Cardiac septum (tissue), 1 donor: Measurements from ENCODE around the gene MYO1D. TPM values are rescaled to one million over a fixed set of nuclear protein-coding genes. Genes with fewer than 3 reads are reported as not detected.

Experiments used
- DNase-seq: peaks from one replicate; pipeline ENCODE4 v3.0.0-alpha.2; 2020; ENCODE audit warnings: low spot score
- intact Hi-C: fragments of 100-400 bp; cut with DNase I; formaldehyde crosslinking; loops from one replicate; pipeline ENCODE4 v1.14.0; 2022
- total RNA-seq: library from RNA; stranded (reverse); fragmentation: NEBNext Ultra II Directional; extraction: Animal tissue kit (Norgen Biotek cat#: 25700); gene quantifications from one replicate; pipeline ENCODE4 v1.2.1, GENCODE V29; 2021
- donor health status: DM: no; HTN: no; CAD: no.

MYO1D gene
- total RNA-seq, 1 donor from 2014 or later: 18.9 TPM

DNA sequence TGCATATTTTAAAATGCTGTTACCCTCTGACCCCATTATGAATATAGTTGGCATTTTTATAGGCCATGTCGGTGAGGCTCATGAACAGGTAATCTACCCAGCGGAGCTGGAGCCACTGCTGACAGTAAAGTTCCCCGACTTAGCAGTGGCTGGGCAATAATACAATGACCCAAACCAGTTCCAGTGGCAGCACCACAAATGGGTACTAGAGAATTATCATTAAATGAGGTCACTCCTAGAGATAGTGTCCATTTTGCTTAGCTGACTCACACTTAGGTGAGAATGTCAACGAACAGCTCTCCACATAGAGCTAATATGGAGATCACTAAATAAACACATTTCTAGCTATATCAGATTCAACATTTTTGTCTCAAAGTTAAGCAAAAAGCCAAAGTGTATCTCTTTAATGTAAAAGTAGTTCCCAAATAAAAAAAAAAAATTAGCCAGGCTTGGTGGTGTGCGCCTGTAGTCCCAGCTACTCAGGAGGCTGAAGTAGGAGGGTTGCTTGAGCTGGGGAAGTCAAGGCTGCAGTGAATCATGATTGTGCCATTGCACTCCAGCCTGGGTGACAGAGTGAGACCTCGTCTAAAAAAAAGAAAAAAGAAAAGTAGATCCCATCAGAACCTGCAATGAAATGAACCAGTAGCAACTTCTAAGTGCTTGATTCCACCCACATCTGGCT is 7.4 kb downstream of the MYO1D start:
- no peak for DNase-seq
- intact Hi-C loops: loop anchor here (5.0 to 10.0 kb wide), 2 partner anchors 37 to 355 kb away; no protein-coding TSS in a partner anchor

DNA sequence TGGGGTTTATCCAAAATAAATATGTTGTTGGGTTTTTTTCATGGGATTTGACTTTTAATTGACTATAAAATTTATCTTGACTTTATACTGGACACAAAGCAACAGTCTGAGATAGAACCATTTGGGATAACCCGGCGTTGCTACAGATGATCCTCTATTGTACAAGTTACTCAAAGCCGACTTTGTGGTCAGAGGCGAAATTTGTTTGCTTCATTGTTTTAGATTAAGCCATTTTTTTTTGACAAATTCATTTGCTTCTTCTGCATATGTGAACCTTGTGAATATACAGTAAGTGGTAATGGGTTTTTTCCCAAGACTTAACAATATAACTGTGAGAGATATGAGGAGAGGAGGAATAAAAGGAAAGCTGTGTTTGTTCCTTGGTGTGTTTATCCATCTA is 11.8 kb downstream of the MYO1D start:
- DNase-seq: no peak
- intact Hi-C loops: loop anchor here (5.0 kb wide), 1 partner anchor 33 kb away; no protein-coding TSS in a partner anchor

DNA sequence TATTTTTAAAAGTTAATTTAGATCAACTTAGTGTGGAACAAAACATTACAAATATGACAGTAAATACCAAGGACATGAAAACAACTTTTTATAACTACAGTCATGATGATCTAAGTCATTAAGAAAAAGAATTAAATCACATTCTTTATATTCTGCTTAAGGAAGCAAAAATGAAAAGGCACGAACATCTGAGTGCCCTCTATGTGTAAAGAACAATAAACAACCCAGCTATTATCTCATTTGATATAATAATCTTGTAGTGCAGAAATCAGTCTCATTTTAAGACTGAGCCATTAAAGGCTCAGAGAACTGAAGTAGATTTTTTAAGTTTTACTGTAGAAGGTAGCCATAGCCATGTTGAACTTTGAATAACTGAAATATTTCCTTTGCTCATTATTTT is 13.4 kb downstream of the MYO1D start:
- intact Hi-C loops: no loop called here
- no peak for DNase-seq

DNA sequence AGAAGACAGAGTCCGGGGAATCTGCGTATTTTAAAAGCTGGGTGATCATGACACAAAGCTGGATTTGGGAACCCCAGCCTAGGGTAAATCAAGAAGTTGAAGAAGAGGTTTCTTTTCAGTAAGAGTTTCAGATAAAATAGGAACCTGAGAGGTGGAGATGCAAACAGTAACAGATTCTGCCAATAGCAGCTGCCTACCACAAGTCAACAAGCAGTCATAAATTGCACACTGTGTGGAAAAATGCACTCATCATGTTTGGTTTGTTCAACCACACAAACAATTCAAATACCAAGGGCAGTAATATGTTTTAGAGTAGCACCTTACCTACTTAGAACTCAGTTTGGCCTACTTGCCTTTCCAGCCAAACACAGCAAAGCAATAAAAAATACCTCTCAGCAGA is 14.0 kb downstream of the MYO1D start:
- no peak for DNase-seq
- intact Hi-C loops: no loop called here

DNA sequence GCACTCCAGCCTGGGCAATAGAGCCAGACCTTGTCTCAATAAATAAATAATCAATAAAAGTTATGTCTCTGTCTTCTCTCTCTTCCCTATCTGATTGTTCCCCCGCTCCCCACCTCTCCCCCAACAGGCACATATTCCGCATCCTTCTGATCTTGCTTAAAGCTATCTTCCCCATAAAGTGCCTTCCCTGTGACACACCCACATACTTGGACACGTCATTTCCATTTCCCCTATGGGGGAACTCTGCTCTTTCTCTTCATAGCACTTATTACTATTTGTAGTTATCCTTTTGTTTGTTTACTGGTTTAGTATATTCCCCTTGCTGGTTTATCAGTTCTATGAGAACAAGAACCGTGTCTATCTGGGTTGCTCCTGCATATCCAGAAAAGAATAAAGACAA is 14.9 kb downstream of the MYO1D start:
- DNase-seq: no peak
- intact Hi-C loops: no loop called here

DNA sequence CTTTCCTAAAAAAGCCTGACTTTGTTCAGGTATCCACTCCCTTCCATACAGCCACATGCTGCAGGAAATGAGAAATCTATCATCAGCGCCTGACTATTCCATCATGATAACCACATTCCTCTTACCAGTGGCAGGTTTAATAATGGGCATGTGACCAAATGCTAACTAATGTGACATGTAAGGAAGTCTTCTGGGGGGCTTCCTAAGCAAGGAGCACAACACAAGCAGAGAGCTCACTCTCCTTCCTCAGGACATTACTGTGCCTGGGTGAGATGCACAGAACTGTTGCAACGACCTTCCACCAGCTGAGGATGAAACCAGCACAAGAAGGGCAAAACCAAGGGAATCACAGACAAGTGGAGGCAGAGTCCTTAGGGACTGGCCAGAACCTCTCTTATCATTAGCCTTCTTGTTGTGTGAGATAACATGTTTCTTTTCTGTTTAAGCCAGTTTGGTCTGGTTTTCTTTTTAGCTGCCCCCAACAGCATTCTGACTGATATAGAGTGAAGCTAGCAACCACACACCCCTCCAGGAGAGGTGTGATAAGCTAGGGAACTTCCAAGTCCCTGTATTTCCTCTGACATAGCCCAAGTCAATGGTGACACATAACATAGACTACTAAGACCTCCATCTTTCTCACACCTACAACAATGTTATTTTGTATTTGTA is 16.9 kb downstream of the MYO1D start:
- DNase-seq: no peak
- intact Hi-C loops: no loop called here

DNA sequence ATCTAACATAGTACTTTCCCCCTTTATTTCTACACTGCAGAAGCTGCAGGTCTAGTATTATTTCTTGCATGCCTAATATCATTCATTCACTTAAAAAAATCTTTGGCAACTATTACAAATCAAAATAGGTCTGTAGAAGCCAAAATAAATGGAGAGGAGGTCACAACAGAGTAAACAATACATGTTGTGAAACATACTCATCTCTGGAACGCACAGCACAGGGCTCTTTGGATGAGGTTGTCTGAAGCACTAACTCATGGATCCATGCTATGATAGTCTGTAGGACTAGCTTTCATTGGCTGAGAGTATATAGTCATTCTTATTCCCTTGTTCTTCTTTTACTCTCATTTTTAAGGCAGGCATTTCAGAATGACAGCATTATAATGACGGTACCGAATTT is 21.3 kb downstream of the MYO1D start:
- DNase-seq: no peak

DNA sequence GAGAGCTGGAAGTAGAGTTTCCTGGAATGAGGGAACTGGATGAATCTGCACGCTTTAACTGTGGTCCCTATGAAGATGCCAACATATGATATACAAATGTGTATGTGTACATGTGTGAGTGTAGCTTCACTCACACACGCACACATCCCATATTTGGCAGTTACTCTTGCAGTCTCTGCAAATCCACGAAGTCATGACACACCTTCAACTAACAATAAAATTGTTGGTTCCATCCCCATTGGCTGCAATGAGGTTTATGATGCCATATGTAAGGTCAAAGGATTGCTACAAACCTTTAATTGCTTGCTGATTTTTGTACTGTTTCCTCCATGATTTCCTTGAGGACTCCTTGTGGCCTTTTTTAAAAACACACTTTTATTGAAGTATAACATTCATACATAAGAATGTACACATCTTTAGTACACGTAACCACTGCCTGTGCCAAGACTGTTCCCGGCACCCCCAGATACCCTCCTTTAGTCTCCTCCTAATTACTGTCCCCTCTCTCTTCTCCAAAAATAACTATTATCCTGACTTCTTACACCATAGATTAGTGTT is 22.0 kb downstream of the MYO1D start:
- intact Hi-C loops: loop anchor here (5.0 kb wide), 1 partner anchor 53 kb away; no protein-coding TSS in a partner anchor
- no peak for DNase-seq

More for the DNA sequence above, 21.3 kb downstream of the MYO1D start:
- intact Hi-C loops: no loop called here

DNA sequence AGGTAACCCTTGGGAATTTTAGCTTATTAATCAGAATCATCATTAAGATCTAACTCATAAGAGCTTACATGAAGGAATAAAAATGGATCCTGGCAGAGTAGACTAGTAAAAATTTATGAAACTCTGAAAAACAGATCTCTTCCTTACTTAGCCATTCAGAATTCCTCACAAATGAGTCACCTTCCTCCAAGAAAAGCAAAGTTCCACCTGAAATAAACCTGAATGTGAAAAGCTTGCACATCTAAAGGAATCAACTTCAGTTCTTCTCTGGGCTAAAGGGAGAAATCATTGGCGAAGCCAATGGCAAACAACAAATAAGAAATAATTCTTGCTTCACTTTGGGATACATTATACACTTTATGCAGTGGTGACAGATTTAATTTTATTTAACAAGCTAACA is 22.7 kb downstream of the MYO1D start:
- no peak for DNase-seq
- intact Hi-C loops: loop anchor here (5.0 kb wide), 1 partner anchor 52 kb away; no protein-coding TSS in a partner anchor

DNA sequence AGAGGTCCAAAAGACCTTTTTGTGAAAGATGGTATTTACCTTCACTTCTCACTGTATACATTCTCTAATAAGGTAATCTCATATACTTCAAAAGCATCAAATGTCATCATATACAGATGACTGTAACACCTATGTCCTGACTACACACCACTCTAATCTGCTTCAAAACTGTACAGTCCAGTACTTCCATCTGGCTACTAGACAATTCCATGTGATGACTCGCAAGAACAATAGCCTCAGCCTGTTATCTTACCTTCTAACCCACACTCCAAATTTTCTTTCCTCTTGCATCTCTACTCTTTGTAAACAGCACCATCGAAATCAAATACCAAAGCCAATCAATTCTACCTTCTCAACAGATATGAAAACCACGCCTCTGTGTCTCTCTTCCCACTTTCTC is 24.1 kb downstream of the MYO1D start:
- DNase-seq: no peak
- intact Hi-C loops: loop anchor here (5.0 kb wide), 1 partner anchor 51 kb away; no protein-coding TSS in a partner anchor

DNA sequence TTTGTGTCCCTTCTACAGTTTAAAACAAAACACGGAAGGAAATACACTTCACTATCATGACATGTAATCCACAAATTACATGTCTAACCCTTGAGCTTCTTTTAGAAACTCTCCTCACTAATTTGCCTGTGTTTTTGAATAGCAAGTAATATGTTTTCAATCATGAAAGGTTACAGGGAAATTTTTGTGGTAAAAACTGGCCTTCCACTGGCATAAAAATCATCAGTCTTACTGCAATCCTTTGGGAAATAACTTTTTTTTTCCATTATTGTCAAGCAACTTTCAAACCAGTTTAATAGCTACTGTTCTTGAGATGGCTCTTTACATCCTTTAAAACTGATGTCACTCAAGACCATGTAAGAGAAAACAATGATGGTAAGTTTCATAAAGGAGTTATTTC is 27.0 kb downstream of the MYO1D start:
- intact Hi-C loops: loop anchor here (5.0 kb wide), 1 partner anchor 48 kb away; no protein-coding TSS in a partner anchor
- DNase-seq: no peak

DNA sequence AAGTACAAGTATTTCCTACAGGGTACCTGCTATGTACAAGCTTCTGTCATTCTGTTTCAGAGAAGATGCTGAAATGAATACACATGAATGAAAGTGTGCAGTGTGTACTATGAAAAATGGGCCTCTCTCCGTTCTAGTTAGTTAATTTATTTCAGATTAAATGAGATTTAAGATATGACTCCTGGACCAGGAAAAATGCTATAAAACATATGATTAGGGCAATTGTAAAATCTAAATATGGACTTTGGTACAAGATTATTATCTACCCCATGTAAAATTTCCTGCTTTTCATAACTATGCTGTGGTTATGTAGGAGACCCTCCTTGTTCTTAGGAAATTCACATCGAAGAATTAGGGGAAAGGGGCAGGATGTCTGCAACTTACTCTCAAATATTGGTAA is 28.9 kb downstream of the MYO1D start:
- no peak for DNase-seq
- intact Hi-C loops: no loop called here

DNA sequence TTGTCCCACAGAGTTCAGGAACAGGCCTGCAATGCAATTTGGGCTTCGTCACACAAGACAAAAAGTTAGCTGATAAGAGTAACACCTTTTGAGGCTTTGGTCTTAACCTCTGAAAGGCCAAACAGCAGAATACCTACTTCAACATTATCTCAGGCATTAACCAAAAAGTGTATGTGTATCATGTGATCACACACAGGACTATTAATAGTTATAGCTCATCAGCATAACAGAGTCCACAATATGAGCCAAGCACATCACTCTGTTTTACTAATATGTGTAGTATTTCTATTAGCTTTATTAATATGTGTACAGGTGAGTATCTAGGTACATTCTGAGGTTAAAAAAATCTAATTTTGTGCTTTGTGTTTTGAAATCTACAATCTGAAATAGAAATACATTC is 30.8 kb downstream of the MYO1D start:
- DNase-seq: no peak
- intact Hi-C loops: no loop called here

DNA sequence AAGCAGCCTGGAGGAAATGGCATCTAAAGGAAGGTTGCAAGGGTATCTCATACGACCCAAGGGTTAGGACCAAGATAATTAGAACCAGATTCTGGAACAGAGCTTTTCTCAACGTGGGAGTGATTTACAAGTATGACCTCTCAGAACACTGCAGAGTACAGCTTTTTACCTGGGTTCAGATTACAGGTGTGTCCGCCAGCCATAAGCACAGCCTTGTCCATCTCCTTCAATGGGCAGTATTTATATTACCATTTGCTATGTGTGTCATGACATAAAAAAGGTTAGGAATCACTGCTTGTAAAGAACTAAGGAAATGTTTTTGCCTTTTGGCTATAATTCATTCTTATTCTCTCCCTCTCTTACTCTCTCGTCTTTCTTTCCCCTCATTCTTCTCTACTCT is 36.7 kb downstream of the MYO1D start:
- DNase-seq: no peak
- intact Hi-C loops: no loop called here

DNA sequence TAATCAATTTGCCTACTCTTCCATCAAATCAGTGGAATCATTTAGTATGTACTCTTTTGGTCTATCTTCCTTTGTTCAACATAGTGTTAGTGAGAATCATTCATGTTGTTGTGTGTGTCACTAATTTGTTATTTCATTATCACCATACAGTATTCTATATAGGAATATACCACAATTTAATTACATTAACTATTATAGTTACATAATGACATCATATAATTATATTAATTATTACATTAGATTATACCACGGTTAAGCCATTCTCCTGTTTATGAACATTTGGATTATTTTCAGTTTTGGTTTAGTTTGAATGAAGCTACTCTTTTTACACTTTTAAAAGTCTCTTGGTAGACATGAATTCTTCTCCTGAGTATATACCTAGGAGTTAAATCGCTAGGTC is 40.4 kb downstream of the MYO1D start:
- intact Hi-C loops: no loop called here
- DNase-seq: no peak

DNA sequence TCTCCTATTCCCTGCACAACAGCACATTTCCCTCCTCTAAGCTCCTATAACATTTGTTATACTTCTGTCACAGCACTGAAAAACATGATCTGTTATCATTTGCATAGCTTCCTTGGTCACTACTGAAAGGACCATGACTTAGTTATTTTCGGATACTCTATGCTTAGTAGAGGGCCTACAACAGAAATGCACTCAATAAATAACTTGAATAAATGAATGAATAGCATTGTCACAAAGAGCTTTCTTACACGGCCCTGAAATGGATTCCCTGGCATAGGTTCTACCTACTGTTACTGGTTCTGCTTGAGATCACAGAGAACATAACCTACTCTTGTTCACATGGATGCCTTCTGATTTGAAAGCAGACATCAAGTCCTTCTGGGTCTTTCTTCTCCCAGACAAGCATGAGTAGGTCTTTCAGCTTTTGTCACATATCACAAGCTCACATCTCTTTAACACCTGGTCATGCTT is 41.6 kb downstream of the MYO1D start:
- intact Hi-C loops: no loop called here

DNA sequence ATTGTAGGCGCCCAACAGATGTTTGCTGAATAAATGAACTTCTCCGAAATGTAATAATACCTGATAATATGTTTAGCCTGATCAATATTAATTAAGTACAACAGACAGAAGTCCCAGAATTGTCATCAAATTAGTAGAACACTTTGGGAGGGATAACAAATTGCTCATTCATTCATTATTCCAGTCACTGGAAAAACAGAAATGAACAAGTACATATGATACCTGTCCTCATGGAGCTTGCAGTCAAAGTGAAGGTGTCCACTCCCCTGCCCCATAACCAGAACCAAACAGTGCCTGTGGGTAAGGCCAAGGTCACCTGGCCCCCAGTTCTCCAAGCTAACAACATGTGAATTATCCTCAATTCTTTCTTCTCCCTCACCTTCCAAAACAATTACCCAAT is 42.8 kb downstream of the MYO1D start:
- intact Hi-C loops: loop anchor here (5.0 kb wide), 1 partner anchor 33 kb away; no protein-coding TSS in a partner anchor
- no peak for DNase-seq

More for the DNA sequence above, 41.6 kb downstream of the MYO1D start:
- DNase-seq: no peak

DNA sequence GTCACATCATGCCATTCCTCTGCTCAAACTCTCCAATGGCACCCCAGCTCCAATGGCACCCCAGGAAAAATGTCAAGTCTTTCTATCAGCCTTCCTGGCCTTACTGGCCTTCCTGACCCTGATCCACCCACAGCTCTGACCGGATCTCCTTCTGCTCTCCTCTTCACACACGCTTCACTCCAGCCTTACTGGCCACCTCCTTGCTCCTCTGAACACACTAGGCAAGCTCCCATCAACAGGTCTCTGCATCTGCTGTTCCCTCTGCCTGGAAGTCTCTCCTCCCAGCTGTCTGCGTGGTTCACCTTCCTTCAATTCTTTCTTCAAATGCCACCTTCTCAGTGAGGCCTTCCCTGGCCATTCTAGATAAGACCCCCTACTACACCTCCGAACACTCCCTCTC is 43.4 kb downstream of the MYO1D start:
- DNase-seq: no peak
- intact Hi-C loops: loop anchor here (5.0 kb wide), 1 partner anchor 34 kb away; no protein-coding TSS in a partner anchor

DNA sequence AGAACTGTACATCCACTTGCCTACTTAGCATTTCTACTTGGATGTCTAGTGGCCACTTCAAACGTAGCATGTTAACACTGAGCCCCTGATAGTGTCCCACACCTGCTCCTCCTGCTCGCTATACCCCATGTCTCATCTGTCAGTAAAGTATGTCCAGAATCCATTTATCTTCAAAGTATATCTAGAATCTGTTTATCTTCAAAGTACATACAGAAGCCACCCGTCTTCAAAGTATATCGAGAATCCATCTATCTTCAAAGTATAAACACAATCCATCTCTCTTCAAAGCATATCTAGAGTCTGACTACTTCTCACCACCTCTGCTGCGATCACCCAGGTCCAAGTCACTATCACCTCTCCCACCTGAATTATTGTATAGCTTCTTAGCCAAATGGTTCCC is 43.8 kb downstream of the MYO1D start:
- no peak for DNase-seq
- intact Hi-C loops: loop anchor here (5.0 kb wide), 1 partner anchor 34 kb away; no protein-coding TSS in a partner anchor

DNA sequence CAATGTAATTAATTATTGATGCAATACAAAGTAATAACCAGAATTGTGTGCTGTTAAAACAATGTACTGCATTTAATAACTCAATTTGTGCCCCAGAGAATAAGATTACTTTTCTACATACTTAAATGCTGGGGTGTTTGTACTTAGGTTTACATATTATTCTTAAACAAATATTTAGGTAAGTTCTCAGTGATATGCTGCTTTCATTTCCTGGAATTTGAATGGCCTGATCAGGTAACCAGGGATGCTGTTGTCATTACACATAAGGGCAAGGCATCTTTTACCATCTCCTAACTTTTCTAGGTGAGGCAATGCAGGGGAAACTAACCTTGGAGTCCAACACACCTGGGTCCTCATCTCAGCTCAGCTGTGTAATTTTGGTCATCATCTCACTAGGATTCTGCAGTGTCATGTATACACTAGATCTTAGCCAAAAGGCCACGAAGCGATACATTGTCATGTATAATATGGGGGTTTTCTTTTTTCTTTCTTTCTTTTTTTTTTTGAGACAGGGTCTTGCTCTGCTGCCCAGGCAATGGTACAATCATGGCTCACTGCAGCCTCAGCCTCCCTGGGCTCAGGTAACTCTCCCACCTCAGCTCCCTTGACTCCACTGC is 45.2 kb downstream of the MYO1D start:
- intact Hi-C loops: loop anchor here (5.0 kb wide), 1 partner anchor 36 kb away; no protein-coding TSS in a partner anchor
- DNase-seq: no peak
